Measurements from ENCODE around the gene LPP.

- TF ChIP-seq CTCF (IDR thresholded peaks at IDR 0.05) = no peak
- TF ChIP-seq EZH2 (IDR thresholded peaks at IDR 0.05; ENCODE audit: borderline replicate concordance, insufficient read depth, low read depth, low read length, poor library complexity, severe bottlenecking) = no peak
These were observed 736.8 kb downstream of the LPP start for GRCh38 chr3:188890572-188891270.
